HEK293T (cell line): Measurements from ENCODE around the gene MAGI2.

Experiments used
- BHLHE40 ChIP-seq: fragments of 450-650 bp; IDR thresholded peaks from 2 replicates; pipeline ENCODE4 v1.6.1; 2016; ENCODE audit warnings: mild to moderate bottlenecking, moderate library complexity, borderline replicate concordance
- FOXM1 ChIP-seq: fragments of 450-650 bp; IDR thresholded peaks from 2 replicates; pipeline ENCODE4 v1.6.1; 2017; ENCODE audit warnings: mild to moderate bottlenecking, borderline replicate concordance
- HDGF ChIP-seq: fragments of 450-650 bp; IDR thresholded peaks from 2 replicates; pipeline ENCODE4 v1.6.1; 2017; ENCODE audit warnings: antibody characterized with exemption, borderline replicate concordance
- SP1 ChIP-seq: fragments of 450-650 bp; IDR thresholded peaks from 2 replicates; pipeline ENCODE4 v1.6.1; 2017
- SUZ12 ChIP-seq: fragments of 450-650 bp; IDR thresholded peaks from 2 replicates; pipeline ENCODE4 v1.6.1; 2016; ENCODE audit warnings: mild to moderate bottlenecking
- TF ChIP-seq, protein P1 (sequence below): fragments of 450-650 bp; IDR thresholded peaks from 2 replicates; pipeline ENCODE4 v1.6.1; 2016

DNA sequence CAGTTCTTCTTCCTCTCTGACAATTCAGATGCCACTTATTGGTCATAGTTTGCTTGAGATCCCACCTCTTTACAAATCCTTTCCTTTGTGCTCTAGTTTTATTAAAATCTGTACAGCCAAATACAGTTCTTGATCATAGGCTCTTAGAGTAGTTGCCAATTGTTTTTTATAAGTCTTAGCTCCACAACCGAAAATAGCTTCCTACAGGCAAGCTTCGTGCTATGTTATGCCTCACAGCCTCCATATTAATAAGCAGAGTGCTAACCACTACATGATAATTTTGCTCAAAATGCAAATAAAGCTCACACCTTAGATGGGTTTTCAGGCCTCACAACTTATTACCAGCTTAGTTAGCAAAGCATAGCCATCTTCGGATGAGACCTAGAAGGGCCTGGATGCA, 688.9 kb downstream of the MAGI2 start:
- TF ChIP-seq SP1 = no peak
- TF ChIP-seq, protein P1, sequence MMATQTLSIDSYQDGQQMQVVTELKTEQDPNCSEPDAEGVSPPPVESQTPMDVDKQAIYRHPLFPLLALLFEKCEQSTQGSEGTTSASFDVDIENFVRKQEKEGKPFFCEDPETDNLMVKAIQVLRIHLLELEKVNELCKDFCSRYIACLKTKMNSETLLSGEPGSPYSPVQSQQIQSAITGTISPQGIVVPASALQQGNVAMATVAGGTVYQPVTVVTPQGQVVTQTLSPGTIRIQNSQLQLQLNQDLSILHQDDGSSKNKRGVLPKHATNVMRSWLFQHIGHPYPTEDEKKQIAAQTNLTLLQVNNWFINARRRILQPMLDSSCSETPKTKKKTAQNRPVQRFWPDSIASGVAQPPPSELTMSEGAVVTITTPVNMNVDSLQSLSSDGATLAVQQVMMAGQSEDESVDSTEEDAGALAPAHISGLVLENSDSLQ = no peak
- no peak for TF ChIP-seq HDGF
- no peak for TF ChIP-seq BHLHE40
- no peak for TF ChIP-seq FOXM1
- TF ChIP-seq SUZ12 = no peak
